K562 (cell line): ENCODE measurements around the gene FARP1. TPM values are rescaled to one million over a fixed set of nuclear protein-coding genes. Genes with fewer than 3 reads are reported as not detected.

Source experiments
- ATAC-seq: fragments of 200-7000 bp; cut with Tn5 transposase; 3 replicates; pipeline ENCODE4 v1.9.1; 2020; ENCODE audit warnings: moderate library complexity
- BruUV-seq: library from RNA; stranded (reverse); fragments of 400-500 nt; replicated peaks from 2 replicates; lab custom pipeline; 2021; lab: Mats Ljungman, UMichigan
- CTCF ChIA-PET: fragments of 300-600 bp; formaldehyde crosslinking; extraction: SDS; loops from one replicate; lab custom pipeline; 2021; ENCODE audit warnings: low intra/inter-chr PET ratio; lab: Yijun Ruan, JAX
- POLR2A ChIA-PET: fragments of 300-600, 350-650 bp; sonication (Branson Sonifier 250); formaldehyde crosslinking; extraction: SDS; loops from one replicate; lab custom pipeline; 2021; ENCODE audit warnings: antibody characterized with exemption, inconsistent platforms; lab: Yijun Ruan, JAX
- DNase-seq, 4 experiments: peaks; one replicate each; pipeline versions ENCODE4 v3.0.0 to v3.0.0-alpha.2; 2011 to 2018; ENCODE audit warnings: low spot score in 3 of 4, mixed read lengths in 3 of 4; ENCODE audit errors: extremely low read depth in 1 of 4
- FAIRE-seq: peaks from 2 replicates; lab custom pipeline; 2011; peaks lifted over from hg19 to GRCh38; lab: Jason Lieb, UNC
- H2AFZ ChIP-seq: 2 replicates; pipeline ENCODE4 v1.6.0; 2011; ENCODE audit warnings: low read depth, low read length, control low read depth, inconsistent platforms
- H3K27ac ChIP-seq: fragments of 200-600 bp; 3 replicates; pipeline ENCODE4 v1.8.0; 2011; ENCODE audit warnings: low read depth, mild to moderate bottlenecking, control low read depth, inconsistent platforms, low read length, moderate library complexity, mixed read lengths; ENCODE audit errors: extremely low read depth
- H3K27me3 ChIP-seq, 2 experiments: fragments of 300-600 bp in 1 of 2; 2 replicates in 1 of 2; 3 replicates in 1 of 2; pipeline versions ENCODE4 v1.6.0 to v1.8.0; 2011; ENCODE audit warnings: inconsistent platforms in 2 of 2, low read length in 2 of 2, mild to moderate bottlenecking in 1 of 2, mixed read lengths in 1 of 2, moderate library complexity in 1 of 2; ENCODE audit not compliant: control insufficient read depth in 2 of 2, insufficient read depth in 2 of 2
- H3K36me3 ChIP-seq: fragments of 300-600 bp; 3 replicates; pipeline ENCODE4 v1.8.0; 2011; ENCODE audit warnings: mild to moderate bottlenecking, low read length, inconsistent platforms; ENCODE audit not compliant: control insufficient read depth, insufficient read depth
- H3K4me1 ChIP-seq, 2 experiments: fragments of 200-600 bp in 1 of 2; replicated peaks in 1 of 2; 2 replicates in 1 of 2; 3 replicates in 1 of 2; pipeline versions ENCODE4 v1.5.1 to v1.8.0; 2011; ENCODE audit warnings: inconsistent platforms in 2 of 2, low read length in 2 of 2, mild to moderate bottlenecking in 1 of 2, mixed read lengths in 1 of 2, moderate library complexity in 1 of 2; ENCODE audit not compliant: control insufficient read depth in 2 of 2, insufficient read depth in 2 of 2
- H3K4me2 ChIP-seq: 2 replicates; pipeline ENCODE4 v1.6.1; 2011; ENCODE audit warnings: low read length, control low read depth, inconsistent platforms, mixed read lengths; ENCODE audit not compliant: insufficient read depth
- H3K4me3 ChIP-seq: fragments of 200-600 bp; sonication (generic), shearing (Covaris generic); 2 replicates; pipeline ENCODE4 v1.5.1; 2016; ENCODE audit warnings: control low read depth, inconsistent platforms
- H3K79me2 ChIP-seq: fragments of 200-600 bp; 3 replicates; pipeline ENCODE4 v1.8.0; 2011; ENCODE audit warnings: low read length, inconsistent platforms; ENCODE audit not compliant: control insufficient read depth, insufficient read depth
- H3K9ac ChIP-seq, 2 experiments: 2 replicates each; pipeline versions ENCODE4 v1.6.0 to v1.6.1; 2011; ENCODE audit warnings: low read depth in 2 of 2, low read length in 2 of 2, control low read depth in 1 of 2, inconsistent platforms in 1 of 2, mild to moderate bottlenecking in 1 of 2, mixed read lengths in 1 of 2; ENCODE audit not compliant: insufficient read depth in 1 of 2
- H3K9me1 ChIP-seq: one replicate; pipeline ENCODE4 v1.6.0; 2011; ENCODE audit warnings: inconsistent platforms, mild to moderate bottlenecking, low read length, moderate library complexity; ENCODE audit not compliant: control insufficient read depth, insufficient read depth
- H3K9me3 ChIP-seq: replicated peaks from 2 replicates; pipeline ENCODE4 v1.5.1; 2011; ENCODE audit warnings: low read depth, low read length, inconsistent platforms; ENCODE audit not compliant: control insufficient read depth, insufficient read depth
- H4K20me1 ChIP-seq: replicated peaks from 2 replicates; pipeline ENCODE4 v1.6.1; 2011; ENCODE audit warnings: low read length, inconsistent platforms, mixed read lengths; ENCODE audit not compliant: control insufficient read depth, insufficient read depth
- CEBPB ChIP-seq: fragments of 450-650 bp; IDR thresholded peaks from 2 replicates; pipeline ENCODE4 v1.6.1; 2016; ENCODE audit warnings: missing genetic modification characterization, missing compliant biosample characterization
- DNMT1 ChIP-seq: fragments of 450-650 bp; IDR thresholded peaks from 2 replicates; pipeline ENCODE4 v1.6.1; 2016; ENCODE audit warnings: antibody characterized with exemption, mild to moderate bottlenecking
- FOXP1 ChIP-seq: sonication (generic); formaldehyde crosslinking; IDR thresholded peaks from 2 replicates; pipeline ENCODE4 v1.8.0; 2022; ENCODE audit warnings: mild to moderate bottlenecking, missing genetic modification reagents
- JUNB ChIP-seq: fragments of 450-650 bp; formaldehyde crosslinking; conservative IDR thresholded peaks from 2 replicates; pipeline ENCODE4 v1.4.0; 2020; ENCODE audit warnings: mild to moderate bottlenecking
- KLF6 ChIP-seq: fragments of 250-450 bp; sonication (Bioruptor Pico); IDR thresholded peaks from 2 replicates; pipeline ENCODE4 v1.4.0; 2020; ENCODE audit warnings: mild to moderate bottlenecking, moderate library complexity, borderline replicate concordance
- PHF8 ChIP-seq: fragments of 200-600 bp; sonication (generic); IDR thresholded peaks from 2 replicates; pipeline ENCODE4 v1.6.1; 2012; ENCODE audit warnings: mixed run types, mild to moderate bottlenecking, inconsistent platforms, low read length, moderate library complexity, borderline replicate concordance
- POLR2H ChIP-seq: IDR thresholded peaks from 2 replicates; pipeline ENCODE4 v1.6.1; 2016; ENCODE audit warnings: missing genetic modification characterization, low read depth, mild to moderate bottlenecking, control low read depth, missing compliant biosample characterization, moderate library complexity
- SAFB ChIP-seq: fragments of 200-400 bp; formaldehyde crosslinking; IDR thresholded peaks from 2 replicates; pipeline ENCODE4 v1.6.1; 2017; ENCODE audit warnings: low read depth, low read length, borderline replicate concordance
- SREBF1 ChIP-seq: fragments of 150-350 bp; IDR thresholded peaks from 2 replicates; pipeline ENCODE4 v1.6.1; 2014; ENCODE audit warnings: antibody characterized with exemption, low read depth, low read length, borderline replicate concordance
- SRSF1 ChIP-seq: fragments of 200-400 bp; formaldehyde crosslinking; IDR thresholded peaks from 2 replicates; pipeline ENCODE4 v1.6.1; 2017; ENCODE audit warnings: mild to moderate bottlenecking, low read depth, low read length, moderate library complexity
- TAL1 ChIP-seq: fragments of 450-650 bp; IDR thresholded peaks from 2 replicates; pipeline ENCODE4 v1.6.1; 2016; ENCODE audit warnings: mild to moderate bottlenecking
- ZBTB26 ChIP-seq: fragments of 450-650 bp; formaldehyde crosslinking; IDR thresholded peaks from 2 replicates; pipeline ENCODE4 v1.4.0; 2022; ENCODE audit warnings: missing genetic modification characterization
- ZBTB7A ChIP-seq: IDR thresholded peaks from 2 replicates; pipeline ENCODE4 v1.6.1; 2011; ENCODE audit warnings: low read depth, mild to moderate bottlenecking, low read length, moderate library complexity, borderline replicate concordance; ENCODE audit not compliant: control insufficient read depth
- ZFP30 ChIP-seq: fragments of 250-450 bp; sonication (Bioruptor Pico); IDR thresholded peaks from 2 replicates; pipeline ENCODE4 v1.8.0; 2022; ENCODE audit warnings: moderate library complexity, mild to moderate bottlenecking, inconsistent platforms, borderline replicate concordance
- ZNF347 ChIP-seq: fragments of 450-650 bp; formaldehyde crosslinking; IDR thresholded peaks from 2 replicates; pipeline ENCODE4 v1.4.0; 2020; ENCODE audit warnings: low read depth, mild to moderate bottlenecking, moderate library complexity
- ZNF445 ChIP-seq: fragments of 250-450 bp; sonication (Bioruptor Pico); IDR thresholded peaks from 2 replicates; pipeline ENCODE4 v1.4.0; 2020; ENCODE audit warnings: low read depth, mild to moderate bottlenecking, moderate library complexity
- ZNF449 ChIP-seq: fragments of 250-450 bp; sonication (Bioruptor Pico); IDR thresholded peaks from 2 replicates; pipeline ENCODE4 v1.8.0; 2022; ENCODE audit warnings: moderate library complexity, mild to moderate bottlenecking, inconsistent platforms
- ZNF764 ChIP-seq: fragments of 250-450 bp; sonication (Bioruptor Pico); IDR thresholded peaks from 2 replicates; pipeline ENCODE4 v1.4.0; 2020; ENCODE audit warnings: low read depth, mild to moderate bottlenecking, moderate library complexity
- WGBS: fragments of 100-300 bp; shearing (Covaris generic); methylation state at CpG from one replicate; pipeline ENCODE4 v1.1.6; 2016; ENCODE audit warnings: low coverage, mixed read lengths; ENCODE audit not compliant: insufficient coverage; ENCODE audit errors: missing lambda C conversion rate; 5-methylcytosine and 5-hydroxymethylcytosine counted together
- in situ Hi-C: fragments of 300-500 bp; cut with MboI; formaldehyde crosslinking; loops from 4 replicates; pipeline ENCODE4 v1.15.0; 2018; ENCODE audit warnings: inconsistent platforms, mixed read lengths
- intact Hi-C: fragments of 100-400 bp; cut with micrococcal nuclease; formaldehyde crosslinking; loops from 2 replicates; pipeline ENCODE4 v1.14.2; 2022
- polyA plus RNA-seq, 8 experiments: library from polyadenylated mRNA; depleted of rRNA in 4 of 8; stranded (reverse) in 5 of 8; unstranded in 3 of 8; fragments of >200 nt; fragmentation: Nextera tagmentation in 2 of 8; fragmentation: Illumina TruSeq in 1 of 8; extraction: Ambion mirVana in 2 of 8; extraction: Trizol in 1 of 8; gene quantifications; 2 replicates each; pipeline versions ENCODE4 v1.2.1 to v1.2.3, GENCODE V29; 2011 to 2014; ENCODE audit warnings: inconsistent platforms in 1 of 8, missing spikeins in 1 of 8
- total RNA-seq, 7 experiments: library from RNA; depleted of rRNA in 6 of 7; stranded (reverse); fragments of >200 nt in 6 of 7; fragmentation: Illumina TruSeq in 2 of 7; extraction: Trizol in 2 of 7; gene quantifications; 2 replicates each; pipeline versions ENCODE4 v1.2.1 to v1.2.3, GENCODE V29; 2011 to 2021; ENCODE audit warnings: low replicate concordance in 1 of 7

FARP1 gene
- total and polyA plus RNA-seq, 9 of the 15 experiments (the other 6 are each of a cell fraction or from before 2014, with no cell fraction given): 0.03 to 0.29 (median 0.05) TPM; not detected in 3

DNA sequence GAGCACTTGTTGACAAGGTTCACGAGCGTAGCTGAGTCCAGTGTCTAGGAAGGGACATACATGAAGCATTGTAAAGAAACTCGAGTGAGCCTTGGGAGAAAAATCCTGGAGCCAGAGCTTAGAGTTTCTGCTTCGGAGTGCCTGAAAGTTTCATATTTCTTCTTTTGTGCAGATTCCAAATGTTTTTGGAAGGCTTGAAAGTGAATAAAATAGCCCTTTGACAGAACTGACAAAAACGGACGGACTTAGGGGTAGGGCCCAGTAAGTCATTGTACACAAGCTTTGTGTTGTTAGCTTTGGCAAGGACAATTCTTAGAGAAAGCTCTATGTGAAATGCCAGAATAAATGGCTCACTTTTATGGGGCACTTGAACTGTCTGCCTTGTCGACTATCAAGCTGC is 31.4 kb downstream of the FARP1 start:
- intact Hi-C loops: no loop called here
- Histone ChIP-seq H3K4me1 (peaks cover 0 to 8% of the 10 kb centered on the region in 2 experiments; a peak in 2 of 5 replicates), H3K79me2 (no peaks in the 10 kb centered on the region), H3K9me1 (no peaks in the 10 kb centered on the region), H3K27me3 (peaks cover 11 to 32% of the 10 kb centered on the region in 2 experiments), H3K4me2 (no peak overlapping the region), H3K9ac (no peak overlapping the region), H2AFZ (no peak overlapping the region), H3K36me3 (no peaks in the 10 kb centered on the region)
- CTCF ChIA-PET: no interaction called here
- no TSS peak for BruUV-seq
- WGBS: 0% methylated on average over 6 of the region's 7 CpGs
- TF ChIP-seq ZBTB7A (no peak), POLR2H (tag) (no peak), DNMT1 (no peak), KLF6 (no peak), SRSF1 (no peak), JUNB (CRISPR knock-in tag) (no peak), ZNF449 (no peak), TAL1 (no peak), SAFB (no peak), SREBF1 (no peak), FOXP1 (CRISPR knock-in tag) (no peak), PHF8 (no peak), CEBPB (tag) (no peak), ZFP30 (CRISPR knock-in tag) (no peak), ZNF764 (CRISPR knock-in tag) (no peak), ZNF445 (CRISPR knock-in tag) (no peak), ZNF347 (CRISPR knock-in tag) (no peak), ZBTB26 (CRISPR knock-in tag) (no peak)
- TF ChIP-seq, all 486 proteins: peak for 0
- FAIRE-seq (no peak), ATAC-seq (no peak), DNase-seq (no peak)
- POLR2A ChIA-PET: no interaction called here
- Histone ChIP-seq H4K20me1 (no peaks in the 10 kb centered on the region), H3K4me3 (no peak overlapping the region), H3K27ac (no peak overlapping the region), H3K9me3 (no peaks in the 10 kb centered on the region)
- in situ Hi-C loops: no loop called here
